H54 (cell line): ENCODE results near the gene PCDHB16.
"Not testable (repeated sequence)": the region's sequence is repeated elsewhere in the genome, so short reads cannot be mapped to it uniquely, and the experiment has no call there.

Source experiments
- DNase-seq: peaks from one replicate; pipeline ENCODE4 v3.0.0; 2011; ENCODE audit warnings: low spot score, mixed read lengths; ENCODE audit not compliant: insufficient read length
- FAIRE-seq: peaks from 3 replicates; lab custom pipeline; 2011; peaks lifted over from hg19 to GRCh38; lab: Jason Lieb, UNC
- POLR2A ChIP-seq: IDR thresholded peaks from 2 replicates; pipeline ENCODE4 v1.6.1; 2011; ENCODE audit warnings: low read depth, mild to moderate bottlenecking, low read length

Gene PCDHB16

GRCh38 chr5:141182248-141182647 is at the start of gene PCDHB16:
Gene PCDHB16 (plus strand): TSS chr5:141182387. CDS start chr5:141182560, 173 bp downstream.
- no peak for TF ChIP-seq POLR2A
- no peak for FAIRE-seq
- DNase-seq = no peak

GRCh38 chr5:141135030-141135717 is 47.0 kb upstream of the PCDHB16 start, which contains the start of gene PCDHB5:
Gene PCDHB5 (plus strand): TSS chr5:141135206. CDS start chr5:141135435, 229 bp downstream.
- DNase-seq (peak; percentile 35), FAIRE-seq (peak; percentile 89)
- TF ChIP-seq POLR2A = no peak

DNA sequence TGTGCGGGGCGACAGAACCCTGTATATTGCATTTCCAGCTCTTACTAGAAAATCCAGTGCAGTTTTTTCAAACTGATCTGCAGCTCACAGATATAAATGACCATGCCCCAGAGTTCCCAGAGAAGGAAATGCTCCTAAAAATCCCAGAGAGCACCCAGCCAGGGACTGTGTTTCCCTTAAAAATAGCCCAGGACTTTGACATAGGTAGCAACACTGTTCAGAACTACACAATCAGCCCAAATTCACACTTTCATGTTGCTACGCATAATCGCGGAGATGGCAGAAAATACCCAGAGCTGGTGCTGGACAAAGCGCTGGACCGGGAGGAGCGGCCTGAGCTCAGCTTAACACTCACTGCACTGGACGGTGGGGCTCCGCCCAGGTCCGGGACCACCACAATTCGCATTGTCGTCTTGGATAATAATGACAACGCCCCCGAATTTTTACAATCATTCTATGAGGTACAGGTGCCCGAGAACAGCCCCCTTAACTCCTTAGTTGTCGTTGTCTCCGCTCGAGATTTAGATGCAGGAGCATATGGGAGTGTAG is 46.4 kb upstream of the PCDHB16 start:
- no peak for FAIRE-seq
- TF ChIP-seq POLR2A = no peak

GRCh38 chr5:141137346-141137745 is 44.8 kb upstream of the PCDHB16 start:
- not testable (repeated sequence) for DNase-seq, FAIRE-seq

More for the DNA sequence above, 46.4 kb upstream of the PCDHB16 start:
- no peak for DNase-seq

GRCh38 chr5:141149812-141150211 is 32.4 kb upstream of the PCDHB16 start, which contains the start of gene PCDHB6:
Gene PCDHB6 (plus strand): TSS chr5:141150057. CDS start chr5:141150258, 201 bp downstream.
- no peak for TF ChIP-seq POLR2A
- DNase-seq (no peak), FAIRE-seq (no peak)

- FAIRE-seq (no peak), DNase-seq (no peak)
- TF ChIP-seq POLR2A = no peak
Measured at GRCh38 chr5:141150224-141150992, 31.8 kb upstream of the PCDHB16 start.

DNA sequence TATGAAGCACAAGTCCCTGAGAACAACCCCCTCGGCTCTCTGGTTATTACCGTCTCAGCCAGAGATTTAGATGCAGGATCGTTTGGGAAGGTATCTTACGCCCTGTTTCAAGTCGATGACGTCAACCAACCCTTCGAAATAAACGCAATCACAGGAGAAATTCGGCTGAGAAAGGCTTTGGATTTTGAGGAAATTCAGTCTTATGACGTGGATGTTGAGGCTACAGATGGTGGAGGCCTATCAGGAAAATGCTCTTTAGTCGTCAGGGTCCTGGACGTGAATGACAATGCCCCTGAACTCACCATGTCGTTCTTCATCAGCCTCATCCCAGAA is 31.2 kb upstream of the PCDHB16 start:
- TF ChIP-seq POLR2A = no peak
- no peak for DNase-seq
- no peak for FAIRE-seq

- DNase-seq, FAIRE-seq: not testable (repeated sequence)
Measured at GRCh38 chr5:141151632-141152031, 30.6 kb upstream of the PCDHB16 start.

- not testable (repeated sequence) for DNase-seq, FAIRE-seq
Measured at GRCh38 chr5:141152096-141152495, 30.1 kb upstream of the PCDHB16 start.

DNA sequence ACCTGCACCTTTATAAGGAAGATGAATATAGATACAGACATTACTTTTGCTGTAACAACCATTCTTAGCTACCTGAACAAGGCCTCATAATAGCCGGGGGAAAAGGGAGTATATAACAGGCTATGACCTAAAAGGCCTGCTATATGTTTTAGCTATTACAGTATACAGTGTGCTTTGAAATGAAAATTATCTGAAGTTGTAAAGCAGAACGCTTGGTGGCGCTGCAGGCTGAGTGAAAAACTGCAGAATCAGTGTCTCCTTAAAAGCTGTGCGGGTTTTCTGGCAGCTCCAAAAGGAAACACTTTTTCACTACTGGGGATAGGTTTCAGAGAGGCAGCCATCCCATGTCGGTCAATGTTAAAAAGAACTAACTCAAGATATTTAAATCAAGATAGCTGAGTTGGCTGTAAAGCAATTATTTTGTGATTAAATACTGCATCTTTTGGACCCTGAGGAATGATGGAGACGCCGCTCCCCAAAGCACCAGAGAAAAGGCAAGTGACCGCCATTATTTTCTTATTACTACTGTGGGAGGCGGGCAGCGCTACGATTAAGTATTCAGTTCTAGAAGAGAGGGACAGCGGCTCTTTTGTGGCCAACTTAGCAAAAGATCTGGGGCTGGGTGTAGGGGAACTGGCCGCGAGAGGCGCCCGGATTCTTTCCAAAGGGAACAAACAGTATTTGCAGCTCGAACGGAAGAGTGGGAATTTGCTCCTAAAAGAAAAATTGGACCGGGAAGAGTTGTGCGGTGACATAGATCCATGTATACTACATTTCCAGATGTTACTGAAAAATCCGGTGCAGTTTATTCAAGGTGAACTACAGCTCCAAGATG is 26.4 kb upstream of the PCDHB16 start:
- FAIRE-seq (peak; percentile 87), DNase-seq (peak; percentile 67)
- TF ChIP-seq POLR2A = no peak

DNA sequence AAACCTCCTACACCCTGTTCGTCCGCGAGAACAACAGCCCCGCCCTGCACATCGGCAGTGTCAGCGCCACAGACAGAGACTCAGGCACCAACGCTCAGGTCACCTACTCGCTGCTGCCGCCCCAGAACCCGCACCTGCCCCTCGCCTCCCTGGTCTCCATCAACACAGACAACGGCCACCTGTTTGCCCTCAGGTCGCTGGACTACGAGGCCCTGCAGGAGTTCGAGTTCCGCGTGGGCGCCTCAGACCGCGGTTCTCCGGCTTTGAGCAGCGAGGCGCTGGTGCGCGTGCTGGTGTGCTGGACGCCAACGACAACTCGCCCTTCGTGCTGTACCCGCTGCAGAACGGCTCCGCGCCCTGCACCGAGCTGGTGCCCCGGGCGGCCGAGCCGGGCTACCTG is 24.8 kb upstream of the PCDHB16 start:
- not testable (repeated sequence) for FAIRE-seq, DNase-seq

- DNase-seq, FAIRE-seq: not testable (repeated sequence)
Measured at GRCh38 chr5:141157901-141158300, 24.3 kb upstream of the PCDHB16 start.

GRCh38 chr5:141172381-141173204 is 9.6 kb upstream of the PCDHB16 start, which contains the start of gene PCDHB7:
Gene PCDHB7 (plus strand): TSS chr5:141172644. CDS start chr5:141172836, 192 bp downstream.
- FAIRE-seq (peak; percentile 93), DNase-seq (peak; percentile 51)
- TF ChIP-seq POLR2A = no peak

DNA sequence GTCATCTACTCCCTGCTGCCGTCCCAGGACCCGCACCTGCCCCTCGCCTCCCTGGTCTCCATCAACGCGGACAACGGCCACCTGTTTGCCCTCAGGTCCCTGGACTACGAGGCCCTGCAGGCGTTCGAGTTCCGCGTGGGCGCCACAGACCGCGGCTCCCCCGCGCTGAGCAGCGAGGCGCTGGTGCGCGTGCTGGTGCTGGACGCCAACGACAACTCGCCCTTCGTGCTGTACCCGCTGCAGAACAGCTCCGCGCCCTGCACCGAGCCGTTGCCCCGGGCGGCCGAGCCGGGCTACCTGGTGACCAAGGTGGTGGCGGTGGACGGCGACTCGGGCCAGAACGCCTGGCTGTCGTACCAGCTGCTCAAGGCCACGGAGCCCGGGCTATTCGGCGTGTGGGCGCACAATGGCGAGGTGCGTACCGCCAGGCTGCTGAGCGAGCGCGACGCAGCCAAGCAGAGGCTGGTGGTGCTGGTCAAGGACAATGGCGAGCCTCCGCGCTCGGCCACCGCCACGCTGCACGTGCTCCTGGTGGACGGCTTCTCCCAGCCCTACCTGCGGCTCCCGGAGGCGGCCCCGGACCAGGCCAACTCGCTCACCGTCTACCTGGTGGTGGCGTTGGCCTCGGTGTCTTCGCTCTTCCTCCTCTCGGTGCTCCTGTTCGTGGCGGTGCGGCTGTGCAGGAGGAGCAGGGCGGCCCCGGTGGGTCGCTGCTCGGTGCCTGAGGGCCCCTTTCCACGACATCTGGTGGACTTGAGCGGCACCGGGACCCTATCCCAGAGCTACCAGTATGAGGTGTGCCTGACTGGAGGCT is 7.7 kb upstream of the PCDHB16 start:
- not testable (repeated sequence) for DNase-seq, FAIRE-seq
